HG03025 (cell line): Measurements from ENCODE around the gene C19orf85.
"Not testable (repeated sequence)": the region's sequence is repeated elsewhere in the genome, so short reads cannot be mapped to it uniquely, and the experiment has no call there.

Experiments
- ATAC-seq: cut with Tn5 transposase; IDR thresholded peaks from one replicate; pipeline ENCODE4 v1.9.1; 2021; ENCODE audit warnings: mild to moderate bottlenecking, moderate library complexity; ENCODE audit not compliant: unreplicated experiment, low FRiP score

The C19orf85 gene

GRCh38 chr19:55443824-55444480 lies 20.6 kb downstream of the C19orf85 start:
- ATAC-seq: no peak

- no peak for ATAC-seq
Measured at GRCh38 chr19:55443045-55443823, 21.3 kb downstream of the C19orf85 start, which contains the start of gene SHISA7. SHISA7 (minus strand) TSS chr19:55443300; CDS start chr19:55442863, 437 bp downstream.

GRCh38 chr19:55442372-55442961 lies 22.1 kb downstream of the C19orf85 start:
- ATAC-seq: no peak

GRCh38 chr19:55441692-55442321 lies 22.7 kb downstream of the C19orf85 start:
- ATAC-seq: no peak

GRCh38 chr19:55441319-55441691 lies 23.2 kb downstream of the C19orf85 start:
- no peak for ATAC-seq

GRCh38 chr19:55440411-55441105 lies 24.0 kb downstream of the C19orf85 start:
- ATAC-seq: no peak

- ATAC-seq: no peak
Measured at GRCh38 chr19:55439052-55439451, 25.5 kb downstream of the C19orf85 start.

GRCh38 chr19:55437410-55437809 lies 27.1 kb downstream of the C19orf85 start:
- no peak for ATAC-seq

GRCh38 chr19:55436847-55437246 lies 27.7 kb downstream of the C19orf85 start:
- no peak for ATAC-seq

- ATAC-seq: no peak
Measured at GRCh38 chr19:55435020-55435419, 29.5 kb downstream of the C19orf85 start.

- no peak for ATAC-seq
Measured at GRCh38 chr19:55434356-55434919, 30.1 kb downstream of the C19orf85 start.

GRCh38 chr19:55433292-55433691 lies 31.3 kb downstream of the C19orf85 start:
- ATAC-seq: no peak

- no peak for ATAC-seq
Measured at GRCh38 chr19:55432241-55432959, 32.2 kb downstream of the C19orf85 start.

- ATAC-seq: no peak
Measured at GRCh38 chr19:55431183-55431582, 33.4 kb downstream of the C19orf85 start.

GRCh38 chr19:55426042-55426441 lies 38.5 kb downstream of the C19orf85 start:
- no peak for ATAC-seq

GRCh38 chr19:55424518-55424917 lies 40.0 kb downstream of the C19orf85 start:
- ATAC-seq: no peak

GRCh38 chr19:55423225-55424005 lies 41.1 kb downstream of the C19orf85 start:
- ATAC-seq: no peak

GRCh38 chr19:55421281-55421680 lies 43.3 kb downstream of the C19orf85 start:
- ATAC-seq: not testable (repeated sequence)
